Endothelial cell of umbilical vein (primary cell): ENCODE data around the gene CPNE5. TPM values are rescaled to one million over a fixed set of nuclear protein-coding genes. Genes with fewer than 3 reads are reported as not detected.
A peak's percentile ranks its signal among the peaks of the same experiment; 100 is the strongest.

Source experiments
- BruUV-seq: library from RNA; stranded (reverse); fragments of 400-500 nt; replicated peaks from 2 replicates; lab custom pipeline; 2021; lab: Mats Ljungman, UMichigan
- CTCF ChIA-PET: fragments of 300-600, 350-600 bp; sonication (Branson Sonifier 250); formaldehyde crosslinking; loops from one replicate; lab custom pipeline; 2021; ENCODE audit warnings: antibody characterized with exemption, inconsistent platforms; lab: Charles Lee
- POLR2A ChIA-PET: fragments of 300-600, 350-600 bp; sonication (Branson Sonifier 250); formaldehyde crosslinking; loops from one replicate; lab custom pipeline; 2021; ENCODE audit warnings: antibody characterized with exemption, inconsistent platforms; lab: Charles Lee
- DNase-seq: peaks from one replicate; pipeline ENCODE4 v3.0.0-alpha.2; 2011; ENCODE audit warnings: low read depth, low spot score
- FAIRE-seq: peaks from 2 replicates; lab custom pipeline; 2011; peaks lifted over from hg19 to GRCh38; lab: Jason Lieb, UNC
- H2AFZ ChIP-seq: 2 replicates; pipeline ENCODE4 v1.6.0; 2012; ENCODE audit warnings: low read depth, low read length, control low read depth, inconsistent platforms
- H3K27ac ChIP-seq: 2 replicates; pipeline ENCODE4 v1.5.1; 2011; ENCODE audit warnings: low read depth, mild to moderate bottlenecking, control low read depth, low read length, moderate library complexity; ENCODE audit not compliant: insufficient read depth
- H3K27me3 ChIP-seq, 2 experiments: 2 replicates each; pipeline versions ENCODE4 v1.6.0 to v1.6.1; 2011; ENCODE audit warnings: low read length in 2 of 2, mixed read lengths in 1 of 2; ENCODE audit not compliant: control insufficient read depth in 2 of 2, insufficient read depth in 2 of 2
- H3K36me3 ChIP-seq, 2 experiments: 2 replicates in 1 of 2; 3 replicates in 1 of 2; pipeline ENCODE4 v1.5.1; 2011; ENCODE audit warnings: low read length in 2 of 2, mild to moderate bottlenecking in 1 of 2, moderate library complexity in 1 of 2; ENCODE audit not compliant: control insufficient read depth in 2 of 2, insufficient read depth in 2 of 2; ENCODE audit errors: extremely low read depth in 1 of 2
- H3K4me1 ChIP-seq: 3 replicates; pipeline ENCODE4 v1.5.1; 2011; ENCODE audit warnings: mild to moderate bottlenecking, low read length; ENCODE audit not compliant: control insufficient read depth, insufficient read depth; ENCODE audit errors: extremely low read depth
- H3K4me2 ChIP-seq: 2 replicates; pipeline ENCODE4 v1.6.1; 2011; ENCODE audit warnings: low read length, control low read depth, mixed read lengths; ENCODE audit not compliant: insufficient read depth
- H3K4me3 ChIP-seq, 3 experiments: fragments of 200-600 bp in 1 of 3; sonication (generic), shearing (Covaris generic) in 1 of 3; replicated peaks in 1 of 3; 2 replicates each; pipeline ENCODE4 v1.5.1; 2011 to 2016; ENCODE audit warnings: control low read depth in 3 of 3, low read length in 3 of 3, mild to moderate bottlenecking in 2 of 3, inconsistent platforms in 1 of 3, low read depth in 1 of 3, moderate library complexity in 1 of 3; ENCODE audit not compliant: insufficient read depth in 1 of 3
- H3K79me2 ChIP-seq: 2 replicates; pipeline ENCODE4 v1.6.0; 2012; ENCODE audit warnings: low read length, inconsistent platforms; ENCODE audit not compliant: control insufficient read depth, insufficient read depth
- H3K9ac ChIP-seq: replicated peaks from 2 replicates; pipeline ENCODE3; 2011; ENCODE audit warnings: low read length, control low read depth; ENCODE audit not compliant: insufficient read depth; ENCODE audit errors: extremely low read depth
- H3K9me1 ChIP-seq: replicated peaks from 3 replicates; pipeline ENCODE4 v1.6.0; 2011; ENCODE audit warnings: mild to moderate bottlenecking, low read length; ENCODE audit not compliant: control insufficient read depth, insufficient read depth; ENCODE audit errors: extremely low read depth
- H3K9me3 ChIP-seq: replicated peaks from 2 replicates; pipeline ENCODE4 v1.5.1; 2012; ENCODE audit warnings: low read length, inconsistent platforms; ENCODE audit not compliant: control insufficient read depth, insufficient read depth
- H4K20me1 ChIP-seq: replicated peaks from 2 replicates; pipeline ENCODE3; 2011; ENCODE audit warnings: mild to moderate bottlenecking, low read length; ENCODE audit not compliant: control insufficient read depth, insufficient read depth; ENCODE audit errors: extremely low read depth
- EZH2 ChIP-seq: IDR thresholded peaks from 2 replicates; pipeline ENCODE4 v1.6.1; 2012; ENCODE audit warnings: borderline replicate concordance, low read depth, mild to moderate bottlenecking, moderate library complexity, low read length, inconsistent platforms; ENCODE audit not compliant: severe bottlenecking
- FOS ChIP-seq: IDR thresholded peaks from 2 replicates; pipeline ENCODE4 v1.6.1; 2011; ENCODE audit warnings: mild to moderate bottlenecking, low read length, moderate library complexity, borderline replicate concordance; ENCODE audit not compliant: insufficient read depth
- GATA2 ChIP-seq: IDR thresholded peaks from 2 replicates; pipeline ENCODE4 v1.7.0; 2011; ENCODE audit warnings: low read depth, mild to moderate bottlenecking, moderate library complexity, mixed read lengths, low read length; ENCODE audit not compliant: insufficient read length, insufficient read depth
- JUN ChIP-seq: IDR thresholded peaks from 2 replicates; pipeline ENCODE4 v1.6.1; 2011; ENCODE audit warnings: borderline replicate concordance, low read depth; ENCODE audit not compliant: insufficient read length, insufficient read depth
- MYC ChIP-seq: IDR thresholded peaks from one replicate; pipeline ENCODE4 v1.6.1; 2011; ENCODE audit warnings: mild to moderate bottlenecking, low read depth, low read length
- POLR2A ChIP-seq: IDR thresholded peaks from 2 replicates; pipeline ENCODE4 v1.6.1; 2012; ENCODE audit warnings: low read depth, mild to moderate bottlenecking, control low read depth, low read length
- POLR2AphosphoS5 ChIP-seq: IDR thresholded peaks from 2 replicates; pipeline ENCODE4 v1.6.1; 2012; ENCODE audit warnings: low read depth, mild to moderate bottlenecking, control low read depth, low read length, moderate library complexity; ENCODE audit not compliant: insufficient read depth
- dilution Hi-C: fragments of 300-500 bp; cut with MboI; formaldehyde crosslinking; loops from one replicate; pipeline ENCODE4 v1.15.0; 2019; ENCODE audit warnings: low sequenced_read_pairs; ENCODE audit not compliant: extremely low pct_ligation_motif_present
- intact Hi-C: fragments of 100-400 bp; cut with micrococcal nuclease; formaldehyde crosslinking; loops from one replicate; pipeline ENCODE4 v1.10.0; 2022
- polyA plus RNA-seq, 4 experiments: library from polyadenylated mRNA; depleted of rRNA in 3 of 4; stranded (reverse) in 3 of 4; unstranded in 1 of 4; fragments of >200 nt; gene quantifications; 2 replicates each; pipeline versions ENCODE4 v1.2.1 to v1.2.3, GENCODE V29; 2011 to 2012; ENCODE audit warnings: missing spikeins in 1 of 4
- total RNA-seq: library from RNA; stranded (reverse); gene quantifications from 2 replicates; pipeline ENCODE4 v1.2.3, GENCODE V29; 2021
- TF ChIP-seq, protein P1 (sequence below), 2 donors: IDR thresholded peaks; 1 replicate in 1 of 2; 2 replicates in 1 of 2; pipeline ENCODE4 v1.5.1; 2011; ENCODE audit warnings: low read length in 2 of 2, mild to moderate bottlenecking in 2 of 2, moderate library complexity in 2 of 2, control low read depth in 1 of 2, inconsistent platforms in 1 of 2, low read depth in 1 of 2; ENCODE audit not compliant: insufficient read depth in 1 of 2; ENCODE audit errors: extremely low read depth in 1 of 2
- TF ChIP-seq, protein P2 (sequence below): IDR thresholded peaks from 2 replicates; pipeline ENCODE4 v1.6.1; 2011; ENCODE audit not compliant: insufficient read depth, insufficient read length

CPNE5 gene
- total and polyA plus RNA-seq, 2 donors (not counting 3 experiments of a cell fraction or from before 2014, with no cell fraction given) = 18.8 to 49.4 TPM

GRCh38 chr6:36885461-36886401 is 46.5 kb upstream of the CPNE5 start, which contains the start of gene C6orf89:
C6orf89 (plus strand) TSS chr6:36885952; CDS start chr6:36899445, 13,493 bp downstream.
- H4K20me1 ChIP-seq = no peaks in the 10 kb centered on the region
- no peaks in the 10 kb centered on the region for H3K36me3 ChIP-seq
- intact Hi-C loops (loop anchor here (1.0 to 2.0 kb wide), 7 partner anchors 10 to 325 kb away; partner anchors contain the start of gene MTCH1), dilution Hi-C loops (no loop called here)
- peak; percentile 89 for FAIRE-seq
- H2AFZ ChIP-seq = peak within 1 kb of the TSS; percentile 97
- POLR2A ChIA-PET = no interaction called here
- H3K9ac ChIP-seq = peak within 1 kb of the TSS; percentile 93
- H3K4me1 ChIP-seq = peaks cover 12% of the 10 kb centered on the region
- peak within 1 kb of the TSS; percentile 77 to 95 (median 84) for H3K4me3 ChIP-seq
- no peaks in the 10 kb centered on the region for H3K9me3 ChIP-seq
- no peaks in the 10 kb centered on the region for H3K9me1 ChIP-seq
- CTCF ChIA-PET = interaction anchor here (0.5 to 2.9 kb wide), 28 partner anchors 9 to 325 kb away, joined by 3 to 59 read pairs (median 4); partner anchors contain the start of genes MTCH1 and PPIL1
- peak within 1 kb of the TSS; percentile 76 for H3K27ac ChIP-seq
- H3K4me2 ChIP-seq = peak within 1 kb of the TSS; percentile 91
- no peaks in the 10 kb centered on the region for H3K27me3 ChIP-seq
- BruUV-seq = TSS peak; percentile 85
- DNase-seq = peak; percentile 96
- TF ChIP-seq, protein P1, sequence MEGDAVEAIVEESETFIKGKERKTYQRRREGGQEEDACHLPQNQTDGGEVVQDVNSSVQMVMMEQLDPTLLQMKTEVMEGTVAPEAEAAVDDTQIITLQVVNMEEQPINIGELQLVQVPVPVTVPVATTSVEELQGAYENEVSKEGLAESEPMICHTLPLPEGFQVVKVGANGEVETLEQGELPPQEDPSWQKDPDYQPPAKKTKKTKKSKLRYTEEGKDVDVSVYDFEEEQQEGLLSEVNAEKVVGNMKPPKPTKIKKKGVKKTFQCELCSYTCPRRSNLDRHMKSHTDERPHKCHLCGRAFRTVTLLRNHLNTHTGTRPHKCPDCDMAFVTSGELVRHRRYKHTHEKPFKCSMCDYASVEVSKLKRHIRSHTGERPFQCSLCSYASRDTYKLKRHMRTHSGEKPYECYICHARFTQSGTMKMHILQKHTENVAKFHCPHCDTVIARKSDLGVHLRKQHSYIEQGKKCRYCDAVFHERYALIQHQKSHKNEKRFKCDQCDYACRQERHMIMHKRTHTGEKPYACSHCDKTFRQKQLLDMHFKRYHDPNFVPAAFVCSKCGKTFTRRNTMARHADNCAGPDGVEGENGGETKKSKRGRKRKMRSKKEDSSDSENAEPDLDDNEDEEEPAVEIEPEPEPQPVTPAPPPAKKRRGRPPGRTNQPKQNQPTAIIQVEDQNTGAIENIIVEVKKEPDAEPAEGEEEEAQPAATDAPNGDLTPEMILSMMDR (IDR thresholded peaks at IDR 0.05; ENCODE audit: extremely low read depth in 1 of 2, insufficient read depth in 1 of 2, low read depth in 1 of 2, low read length in 2 of 2) = peak; percentile 78 to 84
- no peak for TF ChIP-seq MYC
- TF ChIP-seq JUN = no peak
- TF ChIP-seq, protein P2, sequence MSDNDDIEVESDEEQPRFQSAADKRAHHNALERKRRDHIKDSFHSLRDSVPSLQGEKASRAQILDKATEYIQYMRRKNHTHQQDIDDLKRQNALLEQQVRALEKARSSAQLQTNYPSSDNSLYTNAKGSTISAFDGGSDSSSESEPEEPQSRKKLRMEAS = no peak
- TF ChIP-seq GATA2 = no peak
- peak; percentile 85 for TF ChIP-seq POLR2AphosphoS5
- TF ChIP-seq EZH2 = no peak
- TF ChIP-seq FOS = peak; percentile 5
- peak; percentile 89 for TF ChIP-seq POLR2A
- H3K79me2 ChIP-seq = peaks cover 2% of the 10 kb centered on the region
